Cardiac septum (tissue), 1 donor: ENCODE data around the gene OR9G1. TPM values are rescaled to one million over a fixed set of nuclear protein-coding genes. Genes with fewer than 3 reads are reported as not detected.

Experiments
- microRNA-seq: library from miRNA; unstranded; fragments of <30 nt; microRNA quantifications from one replicate; pipeline ENCODE4 v1.2.0, GENCODE V29; 2020
- total RNA-seq: library from RNA; stranded (reverse); fragmentation: NEBNext Ultra II Directional; extraction: Animal tissue kit (Norgen Biotek cat#: 25700); gene quantifications from one replicate; pipeline ENCODE4 v1.2.1, GENCODE V29; 2021
- donor health status: DM: no; HTN: no; CAD: no.

Gene OR9G1
- total RNA-seq, 1 donor from 2014 or later = not detected

Small RNA genes within 50 kb of the gene (microRNA-seq; reads per million reads assigned to microRNA genes)
- not detected for gene MIR6128

Other genes starting within 250 kb of the OR9G1 start
- not detected for gene OR5M3, start 225.7 kb upstream of the OR9G1 start, total RNA-seq
- gene OR5M8, start 207.7 kb upstream of the OR9G1 start, total RNA-seq = not detected
- not detected for gene OR5M11, start 155.8 kb upstream of the OR9G1 start, total RNA-seq
- not detected for gene OR5M10, start 121.4 kb upstream of the OR9G1 start, total RNA-seq
- gene OR5M1, start 84.2 kb upstream of the OR9G1 start, total RNA-seq = not detected
- gene OR5AP2, start 56.7 kb upstream of the OR9G1 start, total RNA-seq = not detected
- not detected for gene OR5AR1, start 35.4 kb upstream of the OR9G1 start, total RNA-seq
- not detected for gene OR9G4, start 49.6 kb downstream of the OR9G1 start, total RNA-seq